ENCODE data around the gene KRTAP5-6. TPM values are rescaled to one million over a fixed set of nuclear protein-coding genes. Genes with fewer than 3 reads are reported as not detected.

KRTAP5-6 gene
- total RNA-seq = 1.4 TPM

GRCh38 chr11:1696608-1697570 is at the start of gene KRTAP5-6:
Gene KRTAP5-6 (plus strand): TSS chr11:1697195. CDS start chr11:1697246, 51 bp downstream.
- ATAC-seq (no peak), DNase-seq (ENCODE audit: low spot score) (peak; percentile 38)

GRCh38 chr11:1647901-1648652 is 48.9 kb upstream of the KRTAP5-6 start:
- DNase-seq (ENCODE audit: low spot score) (no peak), ATAC-seq (no peak)

- ATAC-seq (no peak), DNase-seq (ENCODE audit: low spot score) (no peak)
Observed at GRCh38 chr11:1648653-1649420, 48.2 kb upstream of the KRTAP5-6 start.

- no peak for DNase-seq (ENCODE audit: low spot score)
- no peak for ATAC-seq
Observed at GRCh38 chr11:1650034-1650917, 46.7 kb upstream of the KRTAP5-6 start.

- DNase-seq (ENCODE audit: low spot score) (no peak), ATAC-seq (no peak)
Observed at GRCh38 chr11:1650918-1651262, 46.1 kb upstream of the KRTAP5-6 start.

- DNase-seq (ENCODE audit: low spot score) = no peak
- no peak for ATAC-seq
Observed at GRCh38 chr11:1651411-1651980, 45.5 kb upstream of the KRTAP5-6 start.

- DNase-seq (ENCODE audit: low spot score) (no peak), ATAC-seq (no peak)
Observed at GRCh38 chr11:1652026-1652425, 45.0 kb upstream of the KRTAP5-6 start.

- ATAC-seq = no peak
- no peak for DNase-seq (ENCODE audit: low spot score)
Observed at GRCh38 chr11:1652442-1652770, 44.6 kb upstream of the KRTAP5-6 start.

GRCh38 chr11:1652771-1653540 is 44.0 kb upstream of the KRTAP5-6 start:
- peak; percentile 85 for DNase-seq (ENCODE audit: low spot score)

GRCh38 chr11:1653541-1654387 is 43.2 kb upstream of the KRTAP5-6 start:
- no peak for DNase-seq (ENCODE audit: low spot score)
- ATAC-seq = peak; percentile 13

More at GRCh38 chr11:1652771-1653540, 44.0 kb upstream of the KRTAP5-6 start:
- ATAC-seq = peak; percentile 87

- ATAC-seq (peak; percentile 71), DNase-seq (ENCODE audit: low spot score) (peak; percentile 82)
Observed at GRCh38 chr11:1654388-1655167, 42.4 kb upstream of the KRTAP5-6 start.

GRCh38 chr11:1655168-1656060 is 41.6 kb upstream of the KRTAP5-6 start:
- peak; percentile 4 for ATAC-seq
- DNase-seq (ENCODE audit: low spot score) = no peak

- DNase-seq (ENCODE audit: low spot score) = no peak
Observed at GRCh38 chr11:1656061-1656441, 40.9 kb upstream of the KRTAP5-6 start.

GRCh38 chr11:1656670-1657069 is 40.3 kb upstream of the KRTAP5-6 start:
- ATAC-seq = no peak
- no peak for DNase-seq (ENCODE audit: low spot score)

More at GRCh38 chr11:1656061-1656441, 40.9 kb upstream of the KRTAP5-6 start:
- no peak for ATAC-seq

GRCh38 chr11:1659506-1659905 is 37.5 kb upstream of the KRTAP5-6 start:
- DNase-seq (ENCODE audit: low spot score) (no peak), ATAC-seq (no peak)

- DNase-seq (ENCODE audit: low spot score) (no peak), ATAC-seq (no peak)
Observed at GRCh38 chr11:1660111-1660867, 36.7 kb upstream of the KRTAP5-6 start.

All from left lobe of liver (tissue), 2 donors.